Nephron progenitor cell (in vitro differentiated cells): ENCODE data around the gene APOL4.

Source experiments
- DNase-seq: peaks from one replicate; pipeline ENCODE4 v3.0.0; 2021
- H3K27ac Mint-ChIP-seq: 2 replicates; pipeline ENCODE4 v1.8.0; 2021; ENCODE audit warnings: mild to moderate bottlenecking, moderate library complexity, mixed read lengths
- H3K27me3 Mint-ChIP-seq: 2 replicates; pipeline ENCODE4 v1.8.0; 2021; ENCODE audit warnings: mild to moderate bottlenecking, low read depth, mixed read lengths; ENCODE audit not compliant: poor library complexity
- H3K36me3 Mint-ChIP-seq: 2 replicates; pipeline ENCODE4 v1.8.0; 2021; ENCODE audit warnings: low read depth, mixed read lengths
- H3K4me1 Mint-ChIP-seq: 2 replicates; pipeline ENCODE4 v1.8.0; 2021; ENCODE audit warnings: mixed read lengths
- H3K4me3 Mint-ChIP-seq: 2 replicates; pipeline ENCODE4 v1.8.0; 2021; ENCODE audit warnings: mild to moderate bottlenecking, moderate library complexity, mixed read lengths
- H3K9me3 Mint-ChIP-seq: 2 replicates; pipeline ENCODE4 v1.8.0; 2021; ENCODE audit warnings: mild to moderate bottlenecking, moderate library complexity, mixed read lengths
- TF ChIP-seq, protein P1 (sequence below): fragments of 200-600 bp; sonication (generic); IDR thresholded peaks from 2 replicates; pipeline ENCODE4 v1.5.0; 2021; ENCODE audit warnings: antibody characterized with exemption

Gene APOL4

DNA sequence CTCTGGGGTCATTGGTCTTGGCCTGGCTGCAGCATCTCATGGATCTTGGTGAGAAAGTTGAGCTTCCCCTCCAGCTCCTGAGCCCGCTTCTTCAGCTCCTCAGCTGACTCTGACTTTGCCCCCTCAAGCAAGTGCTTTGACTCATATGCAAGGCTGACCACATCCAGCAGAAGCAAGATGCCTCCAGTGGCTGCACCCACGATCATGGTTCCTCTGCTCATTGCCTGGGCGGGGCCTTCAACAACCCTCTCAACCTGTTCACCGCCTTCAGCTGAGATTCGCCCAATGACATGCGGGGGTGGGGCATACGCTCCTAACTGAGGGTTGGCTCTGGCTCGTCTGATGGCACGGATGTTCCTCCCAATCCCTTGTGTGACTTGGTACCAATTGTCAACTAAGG, 25.8 kb upstream of the APOL4 start:
- DNase-seq, result no peak
- H3K9me3 Mint-ChIP-seq, result no peaks in the 10 kb centered on the region
- no peak overlapping the region for H3K4me3 Mint-ChIP-seq
- TF ChIP-seq, protein P1, sequence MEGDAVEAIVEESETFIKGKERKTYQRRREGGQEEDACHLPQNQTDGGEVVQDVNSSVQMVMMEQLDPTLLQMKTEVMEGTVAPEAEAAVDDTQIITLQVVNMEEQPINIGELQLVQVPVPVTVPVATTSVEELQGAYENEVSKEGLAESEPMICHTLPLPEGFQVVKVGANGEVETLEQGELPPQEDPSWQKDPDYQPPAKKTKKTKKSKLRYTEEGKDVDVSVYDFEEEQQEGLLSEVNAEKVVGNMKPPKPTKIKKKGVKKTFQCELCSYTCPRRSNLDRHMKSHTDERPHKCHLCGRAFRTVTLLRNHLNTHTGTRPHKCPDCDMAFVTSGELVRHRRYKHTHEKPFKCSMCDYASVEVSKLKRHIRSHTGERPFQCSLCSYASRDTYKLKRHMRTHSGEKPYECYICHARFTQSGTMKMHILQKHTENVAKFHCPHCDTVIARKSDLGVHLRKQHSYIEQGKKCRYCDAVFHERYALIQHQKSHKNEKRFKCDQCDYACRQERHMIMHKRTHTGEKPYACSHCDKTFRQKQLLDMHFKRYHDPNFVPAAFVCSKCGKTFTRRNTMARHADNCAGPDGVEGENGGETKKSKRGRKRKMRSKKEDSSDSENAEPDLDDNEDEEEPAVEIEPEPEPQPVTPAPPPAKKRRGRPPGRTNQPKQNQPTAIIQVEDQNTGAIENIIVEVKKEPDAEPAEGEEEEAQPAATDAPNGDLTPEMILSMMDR, result no peak
- H3K4me1 Mint-ChIP-seq, result peaks cover 7% of the 10 kb centered on the region
- H3K36me3 Mint-ChIP-seq, result peaks cover 9% of the 10 kb centered on the region
- peaks cover 14% of the 10 kb centered on the region for H3K27me3 Mint-ChIP-seq
- no peak overlapping the region for H3K27ac Mint-ChIP-seq

DNA sequence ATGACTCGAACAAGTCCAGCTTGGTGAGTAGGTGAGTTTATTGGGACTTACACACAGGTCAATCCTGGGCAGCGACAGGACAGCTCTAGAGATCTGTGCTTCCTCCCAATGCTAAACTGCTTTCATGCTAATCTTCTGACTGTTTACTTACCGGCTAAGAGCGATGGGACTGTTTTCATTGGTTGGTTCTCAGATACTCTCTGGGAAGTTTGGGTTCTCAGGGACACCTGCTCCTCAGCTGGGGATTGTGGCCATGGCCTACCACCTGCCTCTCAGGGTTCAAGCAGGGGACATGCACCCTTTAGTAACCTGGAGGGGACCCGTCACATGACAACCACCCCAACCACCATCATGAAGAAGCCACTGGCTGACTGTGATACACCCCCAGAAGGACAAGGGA, 24.6 kb upstream of the APOL4 start:
- Mint-ChIP-seq H3K9me3 (no peaks in the 10 kb centered on the region), H3K27ac (no peak overlapping the region)

DNA sequence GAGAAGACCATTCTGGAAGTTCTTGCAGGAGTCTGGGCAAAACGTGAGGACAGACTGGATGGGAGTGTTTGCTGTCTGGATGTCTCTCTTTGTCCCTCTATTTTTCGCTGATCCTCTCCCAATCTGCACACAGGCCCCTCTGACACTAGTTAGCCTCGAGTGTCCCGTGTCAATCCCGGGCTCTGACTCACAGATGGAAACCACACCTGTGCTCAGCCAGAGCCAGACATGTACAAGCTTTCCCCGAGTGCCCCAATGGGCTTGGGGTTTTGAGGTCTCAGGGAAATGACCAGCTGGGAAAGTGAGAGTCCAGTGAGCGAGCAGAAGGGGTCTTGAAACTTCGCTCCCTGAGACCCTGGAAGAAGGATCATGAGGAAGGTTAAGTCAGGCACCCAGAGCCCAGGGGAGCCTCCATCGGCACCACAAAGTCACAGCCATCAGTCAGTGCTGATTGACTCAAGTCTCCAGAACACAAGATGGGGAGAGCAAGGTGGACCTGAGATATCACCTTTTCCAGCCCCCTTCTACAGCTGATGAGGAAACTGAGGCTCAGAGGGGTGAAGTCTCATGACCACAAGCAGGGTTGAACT, 23.8 kb upstream of the APOL4 start:
- H3K27me3 Mint-ChIP-seq, result peaks cover 14% of the 10 kb centered on the region
- DNase-seq, result no peak
- no peak overlapping the region for H3K4me3 Mint-ChIP-seq
- no peaks in the 10 kb centered on the region for H3K9me3 Mint-ChIP-seq
- TF ChIP-seq, protein P1, result no peak
- peaks cover 5% of the 10 kb centered on the region for H3K36me3 Mint-ChIP-seq
- H3K4me1 Mint-ChIP-seq, result peaks cover 25% of the 10 kb centered on the region
- no peak overlapping the region for H3K27ac Mint-ChIP-seq

More for the DNA sequence above, 24.6 kb upstream of the APOL4 start:
- H3K36me3 Mint-ChIP-seq, result peaks cover 5% of the 10 kb centered on the region
- no peak for DNase-seq
- peaks cover 14% of the 10 kb centered on the region for H3K27me3 Mint-ChIP-seq
- TF ChIP-seq, protein P1, result no peak
- no peak overlapping the region for H3K4me3 Mint-ChIP-seq
- H3K4me1 Mint-ChIP-seq, result peaks cover 18% of the 10 kb centered on the region

DNA sequence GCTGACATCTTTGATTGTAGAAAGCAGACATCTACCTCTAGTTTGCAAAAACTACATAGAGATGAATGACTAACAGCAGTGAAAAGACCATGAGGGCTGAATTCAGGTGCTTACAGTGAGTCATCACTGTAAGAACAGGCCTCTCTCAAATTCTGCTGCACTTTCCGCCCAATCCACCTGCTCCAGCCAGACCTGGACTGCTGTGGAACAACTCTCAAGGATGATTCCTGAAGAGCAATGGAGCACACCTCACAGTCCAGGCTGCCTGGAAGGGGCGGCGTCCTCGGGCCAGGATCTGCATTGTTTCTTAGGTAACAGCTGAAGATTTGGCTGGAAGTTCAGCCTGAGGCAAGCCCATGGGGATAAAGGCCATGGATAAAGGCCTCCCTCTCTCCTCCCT, 22.6 kb upstream of the APOL4 start:
- no peak for DNase-seq
- peaks cover 5% of the 10 kb centered on the region for H3K36me3 Mint-ChIP-seq
- peaks cover 14% of the 10 kb centered on the region for H3K27me3 Mint-ChIP-seq
- H3K4me1 Mint-ChIP-seq, result peaks cover 26% of the 10 kb centered on the region
- H3K4me3 Mint-ChIP-seq, result no peak overlapping the region
- no peaks in the 10 kb centered on the region for H3K9me3 Mint-ChIP-seq
- TF ChIP-seq, protein P1, result no peak
- no peak overlapping the region for H3K27ac Mint-ChIP-seq

DNA sequence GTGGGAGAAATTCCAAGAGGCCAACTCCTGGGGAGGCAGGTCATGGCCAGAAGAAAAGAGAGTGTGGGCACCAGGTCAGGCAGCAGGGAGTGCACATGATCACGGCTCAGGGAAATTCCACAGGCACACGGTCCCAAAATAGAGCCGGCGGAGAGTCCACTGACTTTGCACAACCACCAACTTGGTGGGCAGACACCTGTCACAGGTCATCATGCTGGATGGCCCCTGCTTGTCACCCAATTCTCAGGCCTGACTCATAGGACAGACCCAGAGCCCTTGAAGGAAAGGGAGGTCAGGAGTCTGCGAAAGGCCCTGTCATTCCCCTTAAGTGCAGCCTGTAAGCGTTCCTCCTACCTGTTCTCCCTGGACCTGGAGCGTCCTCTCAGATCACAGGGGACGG, 21.9 kb upstream of the APOL4 start:
- Mint-ChIP-seq H3K36me3 (peaks cover 5% of the 10 kb centered on the region), H3K9me3 (peaks cover 6% of the 10 kb centered on the region), H3K27ac (no peak overlapping the region), H3K4me3 (no peak overlapping the region), H3K4me1 (peaks cover 24% of the 10 kb centered on the region), H3K27me3 (peaks cover 17% of the 10 kb centered on the region)
- no peak for DNase-seq
- TF ChIP-seq, protein P1, result no peak

DNA sequence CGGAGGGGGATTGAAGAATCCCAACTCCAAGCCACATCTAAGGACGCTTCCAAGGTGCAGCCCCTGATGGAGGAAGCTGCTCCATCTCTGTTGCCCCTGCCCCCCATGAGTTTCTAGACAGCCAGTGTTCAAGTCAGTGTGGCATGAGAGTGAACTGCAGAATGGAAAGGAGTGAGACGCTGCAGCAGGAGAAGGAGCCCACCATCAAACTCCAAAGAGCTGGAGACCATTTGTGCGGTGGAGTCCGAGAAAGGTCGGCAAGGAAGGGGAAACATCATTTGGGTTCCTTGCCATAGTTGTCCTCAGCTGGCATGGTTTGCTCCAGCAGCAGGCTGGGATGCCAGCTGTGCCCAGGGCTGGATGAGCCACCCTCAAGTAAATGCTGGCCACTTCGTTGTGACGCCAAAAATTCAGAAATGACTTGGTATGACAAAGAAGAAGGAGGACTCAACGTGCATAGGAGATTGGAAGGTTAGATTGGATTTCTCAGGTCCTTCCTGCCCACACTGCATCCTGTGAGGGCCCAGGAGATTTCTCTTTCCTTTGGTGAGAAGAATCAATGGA, 21.4 kb upstream of the APOL4 start:
- peaks cover 5% of the 10 kb centered on the region for H3K36me3 Mint-ChIP-seq
- TF ChIP-seq, protein P1, result no peak
- peaks cover 7% of the 10 kb centered on the region for H3K9me3 Mint-ChIP-seq
- peaks cover 19% of the 10 kb centered on the region for H3K27me3 Mint-ChIP-seq
- no peak overlapping the region for H3K4me3 Mint-ChIP-seq
- DNase-seq, result no peak
- H3K27ac Mint-ChIP-seq, result no peak overlapping the region
- H3K4me1 Mint-ChIP-seq, result peaks cover 24% of the 10 kb centered on the region
